ENCODE results near the gene GCNT2.

DNA sequence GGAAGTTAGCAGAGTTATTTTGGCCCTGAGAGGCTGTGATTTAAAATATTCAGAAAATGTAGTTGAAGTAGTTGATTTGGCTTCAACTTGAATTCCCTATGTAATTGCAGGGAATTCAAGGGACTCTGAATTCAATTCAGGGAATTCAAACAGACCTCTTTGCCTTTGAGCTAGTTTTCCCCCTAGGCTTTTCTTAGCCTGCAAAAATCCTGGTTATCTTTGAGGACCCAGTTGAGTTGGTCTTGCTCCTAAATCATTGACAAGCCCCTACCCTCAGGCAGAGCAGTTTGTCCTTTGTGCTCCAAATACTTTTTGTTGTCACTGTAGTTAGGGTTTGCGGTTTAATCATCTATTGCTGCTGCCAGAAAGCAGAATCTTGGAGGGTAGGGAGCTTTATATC, 20.4 kb downstream of the GCNT2 start:
- TF ChIP-seq TAF1 (IDR thresholded peaks at IDR 0.05; ENCODE audit: low read depth) (no peak), CEBPB (IDR thresholded peaks at IDR 0.05) (no peak), REST (IDR thresholded peaks at IDR 0.05; ENCODE audit: low read depth) (no peak), TEAD4 (IDR thresholded peaks at IDR 0.05) (no peak), EP300 (IDR thresholded peaks at IDR 0.05; ENCODE audit: borderline replicate concordance) (no peak), USF1 (IDR thresholded peaks at IDR 0.05) (no peak), FOXM1 (IDR thresholded peaks at IDR 0.05; ENCODE audit: borderline replicate concordance, low read depth) (no peak), YY1 (IDR thresholded peaks at IDR 0.05; ENCODE audit: low read depth) (no peak), CREB1 (IDR thresholded peaks at IDR 0.05; ENCODE audit: low read depth) (no peak), TCF12 (IDR thresholded peaks at IDR 0.05; ENCODE audit: low read depth) (no peak), EGR1 (IDR thresholded peaks at IDR 0.05) (no peak), RAD21 (IDR thresholded peaks at IDR 0.05; ENCODE audit: low read depth) (no peak)
- TF ChIP-seq, protein P1, sequence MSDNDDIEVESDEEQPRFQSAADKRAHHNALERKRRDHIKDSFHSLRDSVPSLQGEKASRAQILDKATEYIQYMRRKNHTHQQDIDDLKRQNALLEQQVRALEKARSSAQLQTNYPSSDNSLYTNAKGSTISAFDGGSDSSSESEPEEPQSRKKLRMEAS (IDR thresholded peaks at IDR 0.05), result no peak
